Epithelial cell of proximal tubule (primary cell): ENCODE measurements around the gene WRAP73. TPM values are rescaled to one million over a fixed set of nuclear protein-coding genes. Genes with fewer than 3 reads are reported as not detected.

Experiments used
- DNase-seq: peaks from one replicate; pipeline ENCODE4 v3.0.0-alpha.2; 2011; ENCODE audit warnings: low read depth
- H3K4me3 ChIP-seq: 2 replicates; pipeline ENCODE4 v1.5.1; 2011; ENCODE audit warnings: low read depth, mild to moderate bottlenecking, low read length
- CTCF ChIP-seq: conservative IDR thresholded peaks from 2 replicates; pipeline ENCODE4 v1.5.1; 2012; ENCODE audit warnings: low read depth, mild to moderate bottlenecking, low read length
- total RNA-seq: library from RNA; depleted of rRNA; stranded (reverse); fragments of >200 nt; gene quantifications from 2 replicates; pipeline ENCODE4 v1.2.3, GENCODE V29; 2015

Gene WRAP73
- total RNA-seq, 1 donor from 2014 or later = 17.0 TPM

DNA sequence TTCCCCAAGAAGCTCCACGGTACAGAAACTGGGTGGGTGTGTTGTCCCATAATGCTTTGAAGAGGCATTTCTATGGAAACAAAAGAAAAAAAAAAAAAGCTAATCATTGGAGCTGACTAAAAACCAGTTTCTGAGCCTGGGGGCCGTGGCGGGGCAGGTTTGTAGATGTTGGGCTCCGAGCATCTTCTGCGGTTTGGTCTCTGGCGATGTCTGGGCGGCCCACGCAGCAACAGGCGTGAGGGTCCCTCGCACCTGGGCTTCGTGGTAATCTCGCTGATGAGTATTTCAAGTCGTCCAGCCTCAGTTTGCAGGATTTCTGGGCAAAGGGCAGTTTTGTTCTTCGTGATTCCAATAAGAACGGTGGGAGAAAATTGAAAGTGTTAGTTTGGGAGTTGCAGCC is 9.2 kb upstream of the WRAP73 start:
- no peak for DNase-seq
- no peak for TF ChIP-seq CTCF
- H3K4me3 ChIP-seq = no peak overlapping the region

- no peak for DNase-seq
- H3K4me3 ChIP-seq = no peak overlapping the region
- TF ChIP-seq CTCF = no peak
These were observed 8.3 kb upstream of the WRAP73 start for GRCh38 chr1:3658231-3658615.

- TF ChIP-seq CTCF = no peak
- no peak for DNase-seq
- no peak overlapping the region for H3K4me3 ChIP-seq
These were observed 7.8 kb upstream of the WRAP73 start for GRCh38 chr1:3657578-3658230.

GRCh38 chr1:3657096-3657475 is 7.2 kb upstream of the WRAP73 start:
- DNase-seq = no peak
- no peak overlapping the region for H3K4me3 ChIP-seq
- no peak for TF ChIP-seq CTCF

- DNase-seq = no peak
- no peak overlapping the region for H3K4me3 ChIP-seq
- no peak for TF ChIP-seq CTCF
These were observed 6.7 kb upstream of the WRAP73 start for GRCh38 chr1:3656450-3657095.

GRCh38 chr1:3654549-3655281 is 4.8 kb upstream of the WRAP73 start:
- no peak overlapping the region for H3K4me3 ChIP-seq
- no peak for DNase-seq
- no peak for TF ChIP-seq CTCF
